ENCODE results near the gene BRCA2.
"Not testable (repeated sequence)": the region's sequence is repeated elsewhere in the genome, so short reads cannot be mapped to it uniquely, and the experiment has no call there.

BRCA2 gene

DNA sequence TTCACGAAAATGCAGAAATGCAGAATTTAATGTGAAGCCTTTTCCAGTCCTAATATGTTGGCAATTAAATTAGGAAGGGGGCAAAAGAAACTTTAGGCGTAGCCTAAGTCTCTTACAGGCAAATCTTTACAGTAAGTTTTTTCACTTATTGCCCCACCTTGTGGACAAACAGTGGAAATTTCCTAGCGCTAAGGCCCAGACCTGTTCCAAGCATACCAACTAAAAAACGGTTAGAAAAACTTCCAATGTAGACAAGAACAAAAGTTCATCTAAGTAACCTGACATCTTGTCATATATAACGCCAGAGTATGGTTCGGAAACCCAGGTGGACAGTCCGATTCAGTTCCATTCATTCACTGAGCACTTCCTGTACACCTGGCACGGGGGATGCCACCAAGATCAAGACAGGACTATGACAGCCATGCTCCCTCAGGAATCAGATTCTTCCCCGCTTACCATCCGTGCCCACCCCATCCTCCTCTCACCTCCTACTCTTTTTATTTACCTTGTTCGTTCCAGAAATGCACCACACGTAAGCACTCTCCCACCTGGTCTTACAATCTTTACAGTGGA, 5.1 kb upstream of the BRCA2 start:
- DNase-seq = peak; percentile 66

DNA sequence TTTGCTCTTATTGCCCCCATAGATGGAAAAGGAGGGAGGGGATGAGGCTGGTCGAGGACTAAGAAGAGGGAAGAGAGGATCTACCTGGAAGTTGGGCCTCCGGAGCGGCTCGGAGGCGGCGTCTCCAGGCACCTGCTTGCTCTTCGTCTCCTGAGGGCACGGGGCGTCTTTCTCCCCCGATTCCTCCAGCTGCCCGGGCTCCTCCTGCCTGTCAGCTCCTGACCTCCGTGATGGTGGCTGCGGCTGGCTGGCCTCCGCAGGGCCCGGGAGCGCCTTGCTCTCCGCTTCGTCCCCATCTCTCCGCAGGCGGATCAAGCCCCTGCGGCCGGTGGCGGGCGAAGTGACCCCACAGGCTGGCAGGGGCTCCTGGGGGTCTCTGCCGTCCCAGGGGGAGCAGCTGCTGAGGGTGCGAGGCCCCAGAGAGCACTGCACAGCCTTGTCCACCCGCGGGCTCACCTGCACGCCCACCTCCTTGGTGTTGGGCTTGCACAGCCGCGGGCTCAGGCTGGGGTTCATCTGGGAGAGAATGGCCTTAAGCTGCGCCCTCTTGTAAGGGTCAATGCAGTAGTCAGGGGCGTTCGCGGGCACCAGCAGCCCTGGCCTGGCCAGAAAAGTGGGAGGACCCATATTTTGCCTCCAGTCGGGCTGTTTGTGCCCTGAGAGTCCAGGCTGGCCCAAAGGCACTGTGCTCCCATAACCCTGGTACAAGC, 4.0 kb upstream of the BRCA2 start:
- DNase-seq = no peak

- peak; percentile 85 for DNase-seq
These were observed 754 bp upstream of the BRCA2 start for GRCh38 chr13:32314271-32315237.

- DNase-seq = no peak
These were observed 676 bp downstream of the BRCA2 start for GRCh38 chr13:32316028-32316339.

DNA sequence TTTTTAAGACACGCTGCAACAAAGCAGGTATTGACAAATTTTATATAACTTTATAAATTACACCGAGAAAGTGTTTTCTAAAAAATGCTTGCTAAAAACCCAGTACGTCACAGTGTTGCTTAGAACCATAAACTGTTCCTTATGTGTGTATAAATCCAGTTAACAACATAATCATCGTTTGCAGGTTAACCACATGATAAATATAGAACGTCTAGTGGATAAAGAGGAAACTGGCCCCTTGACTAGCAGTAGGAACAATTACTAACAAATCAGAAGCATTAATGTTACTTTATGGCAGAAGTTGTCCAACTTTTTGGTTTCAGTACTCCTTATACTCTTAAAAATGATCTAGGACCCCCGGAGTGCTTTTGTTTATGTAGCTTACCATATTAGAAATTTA, 1.2 kb downstream of the BRCA2 start:
- no peak for DNase-seq

DNA sequence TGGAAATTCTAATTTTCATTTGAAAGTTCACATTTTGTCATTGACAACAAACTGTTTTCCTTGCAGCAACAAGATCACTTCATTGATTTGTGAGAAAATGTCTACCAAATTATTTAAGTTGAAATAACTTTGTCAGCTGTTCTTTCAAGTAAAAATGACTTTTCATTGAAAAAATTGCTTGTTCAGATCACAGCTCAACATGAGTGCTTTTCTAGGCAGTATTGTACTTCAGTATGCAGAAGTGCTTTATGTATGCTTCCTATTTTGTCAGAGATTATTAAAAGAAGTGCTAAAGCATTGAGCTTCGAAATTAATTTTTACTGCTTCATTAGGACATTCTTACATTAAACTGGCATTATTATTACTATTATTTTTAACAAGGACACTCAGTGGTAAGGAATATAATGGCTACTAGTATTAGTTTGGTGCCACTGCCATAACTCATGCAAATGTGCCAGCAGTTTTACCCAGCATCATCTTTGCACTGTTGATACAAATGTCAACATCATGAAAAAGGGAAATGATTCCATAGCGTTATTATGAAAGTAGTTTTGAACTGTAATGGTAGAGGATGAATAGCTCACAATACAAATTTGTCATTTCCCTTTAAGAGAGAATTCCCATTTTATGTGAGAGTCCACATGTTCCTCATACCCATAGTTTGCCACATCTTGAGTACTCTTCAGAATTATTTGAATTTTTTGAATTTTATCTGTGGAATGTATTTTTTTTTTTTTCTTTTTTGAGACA, 2.6 kb downstream of the BRCA2 start:
- no peak for DNase-seq

- no peak for DNase-seq
These were observed 5.2 kb downstream of the BRCA2 start for GRCh38 chr13:32320528-32320927.

DNA sequence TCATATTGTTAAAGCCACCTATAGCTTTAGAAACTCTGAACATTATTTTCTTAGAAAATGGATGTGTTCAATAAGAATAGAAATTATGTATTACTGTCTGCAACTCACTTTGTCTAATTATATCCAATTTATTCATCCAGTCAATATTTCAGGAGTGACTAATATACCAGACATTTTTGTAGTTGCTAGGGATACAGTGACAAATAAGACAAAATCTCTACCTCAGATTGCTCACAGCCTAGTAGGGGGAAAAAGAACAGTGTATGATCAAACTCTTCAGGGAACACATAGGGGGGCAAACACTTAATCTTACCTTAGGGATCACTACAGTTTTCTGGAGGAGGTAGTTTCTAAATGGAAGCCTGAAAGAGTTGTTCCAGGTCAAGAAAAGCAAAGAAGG, 8.6 kb downstream of the BRCA2 start:
- no peak for DNase-seq

DNA sequence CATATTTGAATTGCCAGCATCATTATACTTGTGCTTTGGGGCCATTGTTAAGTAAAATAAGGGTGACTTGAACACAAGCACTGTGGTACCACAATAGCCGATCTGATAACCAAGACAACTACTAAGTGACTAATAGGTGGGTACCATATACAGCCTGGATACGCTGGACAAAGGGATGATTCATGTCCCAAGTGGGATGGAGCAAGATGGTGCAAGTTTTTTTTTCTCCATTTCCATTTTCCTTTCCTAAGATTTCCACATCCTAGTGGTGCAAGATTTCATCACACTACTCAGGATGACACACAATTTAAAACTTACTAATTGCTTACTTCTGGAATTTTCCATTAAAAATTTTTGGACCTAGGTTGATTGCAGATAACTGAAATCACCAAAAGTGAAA, 15.1 kb downstream of the BRCA2 start:
- DNase-seq = no peak

- no peak for DNase-seq
These were observed 19.4 kb downstream of the BRCA2 start for GRCh38 chr13:32334671-32335070.

DNA sequence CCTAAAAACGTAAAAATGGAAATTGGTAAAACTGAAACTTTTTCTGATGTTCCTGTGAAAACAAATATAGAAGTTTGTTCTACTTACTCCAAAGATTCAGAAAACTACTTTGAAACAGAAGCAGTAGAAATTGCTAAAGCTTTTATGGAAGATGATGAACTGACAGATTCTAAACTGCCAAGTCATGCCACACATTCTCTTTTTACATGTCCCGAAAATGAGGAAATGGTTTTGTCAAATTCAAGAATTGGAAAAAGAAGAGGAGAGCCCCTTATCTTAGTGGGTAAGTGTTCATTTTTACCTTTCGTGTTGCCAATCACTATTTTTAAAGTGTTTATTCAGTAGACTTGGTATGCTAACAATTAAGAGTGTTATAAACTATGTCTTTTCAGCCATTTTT, 25.6 kb downstream of the BRCA2 start:
- no peak for DNase-seq

GRCh38 chr13:32347651-32348050, 32.3 kb downstream of the BRCA2 start:
- no peak for DNase-seq

GRCh38 chr13:32350839-32351441, 35.6 kb downstream of the BRCA2 start:
- not testable (repeated sequence) for DNase-seq

GRCh38 chr13:32354040-32354439, 38.7 kb downstream of the BRCA2 start:
- DNase-seq = no peak

DNA sequence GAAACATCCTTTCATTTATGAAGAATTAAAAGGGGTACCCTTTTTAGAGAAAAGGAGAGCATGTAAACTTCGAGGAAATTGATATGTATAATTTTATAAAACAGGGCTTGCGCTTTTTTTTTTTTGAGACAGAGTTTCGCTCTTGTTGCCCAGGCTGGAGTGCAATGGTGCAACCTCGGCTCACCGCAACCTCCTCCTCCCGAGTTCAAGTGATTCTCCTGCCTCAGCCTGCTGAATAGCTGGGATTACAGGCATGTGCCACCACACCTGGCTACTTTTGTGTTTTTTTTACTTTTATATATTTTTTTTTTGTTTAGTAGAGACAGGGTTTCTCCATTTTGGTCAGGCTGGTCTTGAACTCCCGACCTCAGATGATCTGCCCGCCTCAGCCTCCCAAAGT, 40.6 kb downstream of the BRCA2 start:
- DNase-seq = not testable (repeated sequence)

- no peak for DNase-seq
These were observed 47.3 kb downstream of the BRCA2 start for GRCh38 chr13:32362574-32362973.

DNA sequence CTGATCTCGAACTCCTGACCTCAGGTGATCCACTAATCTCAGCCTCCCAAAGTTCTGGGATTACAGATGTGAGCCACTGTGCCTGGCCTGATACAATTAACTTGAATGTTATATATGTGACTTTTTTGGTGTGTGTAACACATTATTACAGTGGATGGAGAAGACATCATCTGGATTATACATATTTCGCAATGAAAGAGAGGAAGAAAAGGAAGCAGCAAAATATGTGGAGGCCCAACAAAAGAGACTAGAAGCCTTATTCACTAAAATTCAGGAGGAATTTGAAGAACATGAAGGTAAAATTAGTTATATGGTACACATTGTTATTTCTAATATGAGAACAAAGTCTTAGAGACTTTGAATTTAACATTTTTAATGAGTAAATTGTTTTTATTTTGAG, 55.5 kb downstream of the BRCA2 start:
- DNase-seq = no peak

DNA sequence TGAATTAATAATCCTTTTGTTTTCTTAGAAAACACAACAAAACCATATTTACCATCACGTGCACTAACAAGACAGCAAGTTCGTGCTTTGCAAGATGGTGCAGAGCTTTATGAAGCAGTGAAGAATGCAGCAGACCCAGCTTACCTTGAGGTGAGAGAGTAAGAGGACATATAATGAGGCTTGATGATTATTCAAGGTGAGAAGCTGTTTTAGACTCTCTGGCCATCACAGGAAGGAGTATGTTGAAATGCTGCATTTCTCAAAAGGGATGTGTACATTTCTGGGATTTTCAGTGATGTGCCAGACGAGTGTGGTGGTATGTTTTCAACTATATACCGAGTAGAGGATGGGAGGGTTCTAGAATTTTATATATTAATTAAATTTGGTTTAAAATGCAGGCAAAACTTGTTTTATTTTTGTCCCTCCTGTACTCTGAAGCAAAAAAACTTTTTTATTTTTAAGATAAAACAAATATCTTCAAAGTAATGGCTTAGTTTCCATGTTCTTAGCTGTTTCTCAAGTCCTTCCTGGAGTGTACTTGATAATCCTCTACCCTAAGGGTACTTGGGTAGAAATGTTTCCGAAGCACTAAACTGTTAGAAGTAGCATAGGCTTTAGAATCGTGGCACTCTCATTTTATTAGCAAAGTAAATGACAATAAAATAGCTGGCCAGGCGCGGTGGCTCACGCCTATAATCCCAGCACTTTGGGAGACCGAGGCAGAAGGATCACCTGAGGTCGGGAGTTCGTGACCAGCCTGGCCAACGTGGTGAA, 61.5 kb downstream of the BRCA2 start:
- DNase-seq = no peak

DNA sequence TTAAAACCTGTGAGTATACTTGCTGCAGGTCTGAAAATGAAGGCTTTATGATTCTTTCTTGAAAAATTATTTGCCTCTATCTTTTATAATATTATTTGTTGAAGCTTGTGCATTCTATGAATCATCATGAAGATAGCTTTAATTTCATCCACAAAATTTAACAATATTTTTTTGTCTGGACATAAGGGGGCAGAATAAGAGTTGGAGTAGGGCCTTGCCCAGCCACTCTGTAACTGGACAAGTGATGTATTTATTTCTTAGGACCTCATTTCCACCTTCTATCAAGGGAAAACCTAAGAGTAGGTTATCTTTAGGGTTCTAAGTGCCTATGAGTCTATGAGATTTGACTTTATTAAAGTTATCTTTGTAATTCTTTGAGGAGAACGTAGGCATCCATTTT, 62.7 kb downstream of the BRCA2 start:
- no peak for DNase-seq

- DNase-seq = peak; percentile 46
These were observed 66.2 kb downstream of the BRCA2 start for GRCh38 chr13:32381539-32381938.

DNA sequence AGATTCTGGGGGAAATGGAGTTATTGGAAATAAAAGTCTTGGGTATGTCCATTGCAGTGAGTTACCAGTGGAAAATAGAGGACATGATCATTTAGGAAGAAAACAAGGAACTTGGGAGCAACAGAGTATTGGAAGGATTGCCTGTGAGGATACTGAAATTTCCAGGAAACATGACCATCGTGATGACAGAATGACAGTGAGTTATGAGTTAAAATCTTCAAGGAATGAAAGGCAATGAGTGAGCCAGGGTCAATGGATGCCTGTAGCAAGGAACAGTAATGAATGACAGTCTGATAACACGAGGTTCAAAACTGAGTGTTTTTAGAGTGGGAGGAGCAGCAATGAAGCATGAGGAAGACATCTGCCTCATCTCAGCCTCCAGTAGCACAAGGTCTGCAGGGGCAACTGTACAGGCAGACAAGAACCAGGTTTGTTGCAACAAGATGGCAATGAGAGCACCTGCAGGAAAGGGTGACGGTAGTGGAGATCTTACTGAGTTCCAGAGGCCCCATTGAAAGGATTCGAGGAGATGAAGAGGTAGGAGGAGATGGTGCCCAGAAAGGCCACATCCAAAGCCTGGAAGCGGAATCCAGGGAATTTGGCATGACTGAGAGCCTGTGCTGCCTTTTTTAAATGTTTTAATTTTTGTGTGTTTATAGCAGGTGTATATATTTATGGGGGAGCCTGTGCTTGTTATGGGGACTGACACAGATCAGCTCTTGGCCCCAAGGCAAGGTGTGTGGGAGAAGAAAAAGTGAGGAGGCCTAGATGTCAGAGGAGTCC, 68.7 kb downstream of the BRCA2 start:
- no peak for DNase-seq
